HepG2 (cell line): ENCODE results near the gene MAPK14. TPM values are rescaled to one million over a fixed set of nuclear protein-coding genes. Genes with fewer than 3 reads are reported as not detected.

Source experiments
- ASH2L ChIP-seq: fragments of 300-600, 200-600 bp; sonication (generic); IDR thresholded peaks from 2 replicates; pipeline ENCODE4 v1.7.0; 2017; ENCODE audit warnings: low read depth, mild to moderate bottlenecking, moderate library complexity, mixed read lengths, low read length; ENCODE audit not compliant: insufficient read length
- ESRRA ChIP-seq: sonication (generic); formaldehyde crosslinking; IDR thresholded peaks from 2 replicates; pipeline ENCODE4 v1.5.1; 2020; ENCODE audit warnings: mild to moderate bottlenecking, low read depth, missing genetic modification reagents
- HMG20A ChIP-seq: IDR thresholded peaks from 2 replicates; pipeline ENCODE4 v1.6.1; 2016; ENCODE audit warnings: borderline replicate concordance
- HNRNPUL1 ChIP-seq: fragments of 200-400 bp; formaldehyde crosslinking; IDR thresholded peaks from 2 replicates; pipeline ENCODE4 v1.6.1; 2017; ENCODE audit warnings: low read depth, mild to moderate bottlenecking, low read length, moderate library complexity
- IKZF1 ChIP-seq: fragments of 450-650 bp; IDR thresholded peaks from 2 replicates; pipeline ENCODE4 v1.7.1; 2016
- ISX ChIP-seq: sonication (generic); formaldehyde crosslinking; conservative IDR thresholded peaks from 2 replicates; pipeline ENCODE4 v1.5.0; 2020; ENCODE audit warnings: missing genetic modification reagents
- NFKB2 ChIP-seq: sonication (generic); formaldehyde crosslinking; IDR thresholded peaks from 2 replicates; pipeline ENCODE4 v1.4.0; 2020; ENCODE audit warnings: missing genetic modification reagents, borderline replicate concordance
- PAWR ChIP-seq: sonication (generic); formaldehyde crosslinking; IDR thresholded peaks from 2 replicates; pipeline ENCODE4 v1.4.0; 2020; ENCODE audit warnings: missing genetic modification reagents, mild to moderate bottlenecking, borderline replicate concordance
- POLR2AphosphoS2 ChIP-seq: IDR thresholded peaks from 2 replicates; pipeline ENCODE4 v1.6.1; 2011; ENCODE audit warnings: low read depth, low read length, improper control_type of control experiment
- TAF1 ChIP-seq: sonication (generic); formaldehyde crosslinking; IDR thresholded peaks from 2 replicates; pipeline ENCODE4 v1.4.0; 2020; ENCODE audit warnings: missing genetic modification reagents
- TEAD3 ChIP-seq: optimal IDR thresholded peaks from 2 replicates; pipeline ENCODE3; 2016; ENCODE audit warnings: borderline replicate concordance
- ZNF142 ChIP-seq: sonication (generic); formaldehyde crosslinking; IDR thresholded peaks from 2 replicates; pipeline ENCODE4 v1.4.0; 2020; ENCODE audit warnings: missing genetic modification reagents
- ZNF441 ChIP-seq: sonication (generic); formaldehyde crosslinking; IDR thresholded peaks from 2 replicates; pipeline ENCODE4 v1.7.0; 2021; ENCODE audit warnings: missing genetic modification reagents, borderline replicate concordance
- ZNF709 ChIP-seq: sonication (generic); formaldehyde crosslinking; IDR thresholded peaks from 2 replicates; pipeline ENCODE4 v1.5.0; 2020; ENCODE audit warnings: mild to moderate bottlenecking, missing genetic modification reagents
- ZNF841 ChIP-seq: sonication (generic); formaldehyde crosslinking; IDR thresholded peaks from 2 replicates; pipeline ENCODE4 v1.8.1; 2023; ENCODE audit warnings: missing genetic modification reagents, borderline replicate concordance
- polyA plus RNA-seq, 8 experiments: library from polyadenylated mRNA; depleted of rRNA in 3 of 8; stranded (reverse) in 7 of 8; unstranded in 1 of 8; fragments of >200 nt; fragmentation: Illumina TruSeq in 4 of 8; extraction: Trizol in 4 of 8; gene quantifications; 2 replicates each; pipeline versions ENCODE4 v1.2.1 to v1.2.3, GENCODE V29; 2011 to 2016; ENCODE audit warnings: low read depth in 4 of 8, missing spikeins in 1 of 8, mixed read lengths in 1 of 8; ENCODE audit not compliant: insufficient read depth in 1 of 8
- total RNA-seq, 5 experiments: library from RNA; depleted of rRNA; stranded (reverse); fragments of >200 nt; fragmentation: Illumina TruSeq; extraction: Trizol; gene quantifications; 2 replicates each; pipeline ENCODE4 v1.2.3, GENCODE V29; 2016; ENCODE audit warnings: low read depth in 1 of 5
- TF ChIP-seq, protein P1 (sequence below): sonication (generic); formaldehyde crosslinking; conservative IDR thresholded peaks from 2 replicates; pipeline ENCODE4 v1.8.0; 2022; ENCODE audit warnings: low read depth, missing genetic modification reagents
- TF ChIP-seq, protein P2 (sequence below): sonication (generic); formaldehyde crosslinking; conservative IDR thresholded peaks from 2 replicates; pipeline ENCODE4 v1.4.0; 2020; ENCODE audit warnings: missing genetic modification reagents
- TF ChIP-seq, protein P3 (sequence below): IDR thresholded peaks from 2 replicates; pipeline ENCODE4 v1.6.1; 2016

The MAPK14 gene
- total and polyA plus RNA-seq, 2 of the 13 experiments (the other 11 are each of a cell fraction or from before 2014, with no cell fraction given), result 66.3 to 67.3 TPM

- TF ChIP-seq, protein P1, sequence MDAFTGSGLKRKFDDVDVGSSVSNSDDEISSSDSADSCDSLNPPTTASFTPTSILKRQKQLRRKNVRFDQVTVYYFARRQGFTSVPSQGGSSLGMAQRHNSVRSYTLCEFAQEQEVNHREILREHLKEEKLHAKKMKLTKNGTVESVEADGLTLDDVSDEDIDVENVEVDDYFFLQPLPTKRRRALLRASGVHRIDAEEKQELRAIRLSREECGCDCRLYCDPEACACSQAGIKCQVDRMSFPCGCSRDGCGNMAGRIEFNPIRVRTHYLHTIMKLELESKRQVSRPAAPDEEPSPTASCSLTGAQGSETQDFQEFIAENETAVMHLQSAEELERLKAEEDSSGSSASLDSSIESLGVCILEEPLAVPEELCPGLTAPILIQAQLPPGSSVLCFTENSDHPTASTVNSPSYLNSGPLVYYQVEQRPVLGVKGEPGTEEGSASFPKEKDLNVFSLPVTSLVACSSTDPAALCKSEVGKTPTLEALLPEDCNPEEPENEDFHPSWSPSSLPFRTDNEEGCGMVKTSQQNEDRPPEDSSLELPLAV (CRISPR knock-in tag), result no peak
- TF ChIP-seq ZNF142 (CRISPR knock-in tag) (no peak), HNRNPUL1 (no peak), IKZF1 (no peak), ZNF709 (no peak), HMG20A (no peak), ESRRA (CRISPR knock-in tag) (no peak), TAF1 (CRISPR knock-in tag) (no peak), ISX (CRISPR knock-in tag) (no peak), ZNF841 (CRISPR knock-in tag) (0 out of 2 replicates have a peak, but pooled peaks have one; percentile 19), NFKB2 (no peak), TEAD3 (CRISPR knock-in tag) (no peak), POLR2AphosphoS2 (no peak), PAWR (CRISPR knock-in tag) (no peak), ASH2L (no peak), ZNF441 (CRISPR knock-in tag) (0 out of 2 replicates have a peak, but pooled peaks have one; percentile 60)
- TF ChIP-seq, protein P2, sequence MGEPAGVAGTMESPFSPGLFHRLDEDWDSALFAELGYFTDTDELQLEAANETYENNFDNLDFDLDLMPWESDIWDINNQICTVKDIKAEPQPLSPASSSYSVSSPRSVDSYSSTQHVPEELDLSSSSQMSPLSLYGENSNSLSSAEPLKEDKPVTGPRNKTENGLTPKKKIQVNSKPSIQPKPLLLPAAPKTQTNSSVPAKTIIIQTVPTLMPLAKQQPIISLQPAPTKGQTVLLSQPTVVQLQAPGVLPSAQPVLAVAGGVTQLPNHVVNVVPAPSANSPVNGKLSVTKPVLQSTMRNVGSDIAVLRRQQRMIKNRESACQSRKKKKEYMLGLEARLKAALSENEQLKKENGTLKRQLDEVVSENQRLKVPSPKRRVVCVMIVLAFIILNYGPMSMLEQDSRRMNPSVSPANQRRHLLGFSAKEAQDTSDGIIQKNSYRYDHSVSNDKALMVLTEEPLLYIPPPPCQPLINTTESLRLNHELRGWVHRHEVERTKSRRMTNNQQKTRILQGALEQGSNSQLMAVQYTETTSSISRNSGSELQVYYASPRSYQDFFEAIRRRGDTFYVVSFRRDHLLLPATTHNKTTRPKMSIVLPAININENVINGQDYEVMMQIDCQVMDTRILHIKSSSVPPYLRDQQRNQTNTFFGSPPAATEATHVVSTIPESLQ (CRISPR knock-in tag), result no peak
- TF ChIP-seq, protein P3, sequence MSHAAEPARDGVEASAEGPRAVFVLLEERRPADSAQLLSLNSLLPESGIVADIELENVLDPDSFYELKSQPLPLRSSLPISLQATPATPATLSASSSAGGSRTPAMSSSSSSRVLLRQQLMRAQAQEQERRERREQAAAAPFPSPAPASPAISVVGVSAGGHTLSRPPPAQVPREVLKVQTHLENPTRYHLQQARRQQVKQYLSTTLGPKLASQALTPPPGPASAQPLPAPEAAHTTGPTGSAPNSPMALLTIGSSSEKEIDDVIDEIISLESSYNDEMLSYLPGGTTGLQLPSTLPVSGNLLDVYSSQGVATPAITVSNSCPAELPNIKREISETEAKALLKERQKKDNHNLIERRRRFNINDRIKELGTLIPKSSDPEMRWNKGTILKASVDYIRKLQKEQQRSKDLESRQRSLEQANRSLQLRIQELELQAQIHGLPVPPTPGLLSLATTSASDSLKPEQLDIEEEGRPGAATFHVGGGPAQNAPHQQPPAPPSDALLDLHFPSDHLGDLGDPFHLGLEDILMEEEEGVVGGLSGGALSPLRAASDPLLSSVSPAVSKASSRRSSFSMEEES (CRISPR knock-in tag), result no peak
Measured at GRCh38 chr6:36129941-36130666, 102.5 kb downstream of the MAPK14 start, which contains the start of gene MAPK13 (continued).
